ENCODE measurements around the gene CXorf66. TPM values are rescaled to one million over a fixed set of nuclear protein-coding genes. Genes with fewer than 3 reads are reported as not detected.

The CXorf66 gene
- total RNA-seq, 4 donors from 2014 or later = not detected

DNA sequence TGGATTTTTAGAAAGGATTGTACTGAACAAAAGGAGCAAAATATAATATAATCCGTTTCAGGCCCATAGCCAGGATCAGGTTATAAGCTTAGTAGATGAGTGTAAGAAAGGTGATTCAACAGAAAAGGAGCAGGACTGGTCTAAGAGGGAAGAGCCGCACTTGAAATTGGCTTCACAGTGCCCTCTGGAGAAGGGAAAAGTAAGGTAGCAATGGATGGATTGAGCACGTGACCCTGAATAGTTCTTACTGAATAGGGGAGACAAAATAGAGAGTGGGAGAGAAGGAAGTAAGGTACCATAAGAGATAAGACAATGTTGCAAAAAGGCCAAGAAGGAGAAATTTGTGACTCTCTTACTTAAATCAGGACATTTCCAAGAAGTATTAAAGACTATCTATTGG, 15.6 kb downstream of the CXorf66 start:
- H3K27me3 ChIP-seq = no peaks in the 10 kb centered on the region
- no peak for DNase-seq
- WGBS, 2 donors = 57 to 75% methylated on average over 3 of the region's 3 CpGs

GRCh38 chrX:139945075-139945474, 20.2 kb downstream of the CXorf66 start:
- H3K27me3 ChIP-seq = no peaks in the 10 kb centered on the region
- H3K36me3 ChIP-seq = no peaks in the 10 kb centered on the region
- H3K27ac ChIP-seq = no peak overlapping the region
- WGBS, 2 donors = 93% methylated on average over 3 of the region's 3 CpGs
- H3K4me1 ChIP-seq = no peaks in the 10 kb centered on the region
- no peaks in the 10 kb centered on the region for H3K9me3 ChIP-seq
- no peak overlapping the region for H3K4me3 ChIP-seq (replicated peaks in 1 of 3)
- DNase-seq = no peak
- TF ChIP-seq, protein P1, sequence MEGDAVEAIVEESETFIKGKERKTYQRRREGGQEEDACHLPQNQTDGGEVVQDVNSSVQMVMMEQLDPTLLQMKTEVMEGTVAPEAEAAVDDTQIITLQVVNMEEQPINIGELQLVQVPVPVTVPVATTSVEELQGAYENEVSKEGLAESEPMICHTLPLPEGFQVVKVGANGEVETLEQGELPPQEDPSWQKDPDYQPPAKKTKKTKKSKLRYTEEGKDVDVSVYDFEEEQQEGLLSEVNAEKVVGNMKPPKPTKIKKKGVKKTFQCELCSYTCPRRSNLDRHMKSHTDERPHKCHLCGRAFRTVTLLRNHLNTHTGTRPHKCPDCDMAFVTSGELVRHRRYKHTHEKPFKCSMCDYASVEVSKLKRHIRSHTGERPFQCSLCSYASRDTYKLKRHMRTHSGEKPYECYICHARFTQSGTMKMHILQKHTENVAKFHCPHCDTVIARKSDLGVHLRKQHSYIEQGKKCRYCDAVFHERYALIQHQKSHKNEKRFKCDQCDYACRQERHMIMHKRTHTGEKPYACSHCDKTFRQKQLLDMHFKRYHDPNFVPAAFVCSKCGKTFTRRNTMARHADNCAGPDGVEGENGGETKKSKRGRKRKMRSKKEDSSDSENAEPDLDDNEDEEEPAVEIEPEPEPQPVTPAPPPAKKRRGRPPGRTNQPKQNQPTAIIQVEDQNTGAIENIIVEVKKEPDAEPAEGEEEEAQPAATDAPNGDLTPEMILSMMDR (IDR thresholded peaks at IDR 0.05) = no peak
- no peak for TF ChIP-seq POLR2A (IDR thresholded peaks at IDR 0.05)
- intact Hi-C loops (cut with DNase I) = no loop called here

More for the DNA sequence above, 15.6 kb downstream of the CXorf66 start:
- H3K4me3 ChIP-seq (replicated peaks in 1 of 3) = no peak overlapping the region
- intact Hi-C loops (cut with DNase I) = no loop called here
- H3K36me3 ChIP-seq = no peaks in the 10 kb centered on the region
- H3K4me1 ChIP-seq = no peaks in the 10 kb centered on the region
- H3K27ac ChIP-seq = no peak overlapping the region
- TF ChIP-seq POLR2A (IDR thresholded peaks at IDR 0.05) = no peak
- TF ChIP-seq, protein P1 (IDR thresholded peaks at IDR 0.05) = no peak
- H3K9me3 ChIP-seq = no peaks in the 10 kb centered on the region

DNA sequence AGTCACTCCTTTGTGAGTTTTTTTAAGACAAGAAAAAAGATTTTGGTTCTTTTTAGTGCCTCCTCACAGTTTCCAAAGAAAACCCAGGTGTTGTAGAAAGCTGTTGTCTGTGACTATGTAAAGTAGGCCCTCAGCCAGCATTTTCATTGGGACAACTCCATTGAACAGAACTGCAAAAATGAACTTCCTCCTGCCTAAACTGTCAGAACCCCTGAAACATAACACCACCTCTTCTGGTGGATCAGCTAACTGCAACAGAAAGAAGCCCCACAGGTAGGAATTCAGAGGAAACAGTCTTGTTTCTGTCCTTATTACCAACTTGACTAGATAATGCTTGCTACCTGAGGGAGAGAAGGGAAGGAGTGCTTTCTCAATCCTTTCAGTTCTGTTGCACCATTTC, 29.1 kb downstream of the CXorf66 start:
- H3K27ac ChIP-seq = no peak overlapping the region
- peaks cover 0 to 4% of the 10 kb centered on the region in 2 donors for H3K4me1 ChIP-seq
- H3K27me3 ChIP-seq = no peaks in the 10 kb centered on the region
- DNase-seq = no peak
- H3K9me3 ChIP-seq = no peaks in the 10 kb centered on the region
- no peaks in the 10 kb centered on the region for H3K36me3 ChIP-seq
- intact Hi-C loops (cut with DNase I) = no loop called here
- no peak overlapping the region for H3K4me3 ChIP-seq (replicated peaks in 1 of 3)
- no peak for TF ChIP-seq POLR2A (IDR thresholded peaks at IDR 0.05)
- TF ChIP-seq, protein P1 (IDR thresholded peaks at IDR 0.05) = no peak

GRCh38 chrX:139933904-139934303, 31.4 kb downstream of the CXorf66 start:
- TF ChIP-seq POLR2A (IDR thresholded peaks at IDR 0.05) = no peak
- TF ChIP-seq, protein P1 (IDR thresholded peaks at IDR 0.05) = no peak
- Histone ChIP-seq H3K27me3 (no peaks in the 10 kb centered on the region), H3K9me3 (no peaks in the 10 kb centered on the region), H3K36me3 (no peaks in the 10 kb centered on the region), H3K27ac (peak overlapping the region; percentile 93 to 97 (median 97)), H3K4me3 (replicated peaks in 1 of 3) (peak overlapping the region in 1 of 3 donors; percentile 63), H3K4me1 (peaks cover 0 to 4% of the 10 kb centered on the region in 2 donors)
- 81% methylated on average over 15 of the region's 15 CpGs for WGBS, 2 donors
- no peak for DNase-seq
- intact Hi-C loops (cut with DNase I) = no loop called here

GRCh38 chrX:139932901-139933796, 32.2 kb downstream of the CXorf66 start, which contains the start of gene ATP11C:
Gene ATP11C, minus strand, starts transcription at chrX:139933053. Its CDS starts 1,011 bp downstream, at chrX:139932042.
- 1% methylated on average over 16 to 43 of the region's 52 CpGs for WGBS, 2 donors
- intact Hi-C loops (cut with DNase I) = no loop called here

More at GRCh38 chrX:139932901-139933796, 32.2 kb downstream of the CXorf66 start, which contains the start of gene ATP11C:
- peak; percentile 74 to 77 for DNase-seq
- H3K9me3 ChIP-seq = no peaks in the 10 kb centered on the region
- TF ChIP-seq, protein P1 (IDR thresholded peaks at IDR 0.05) = no peak
- peak in 1 of 2 donors; percentile 73 for TF ChIP-seq POLR2A (IDR thresholded peaks at IDR 0.05)
- H3K27me3 ChIP-seq = no peaks in the 10 kb centered on the region
- H3K27ac ChIP-seq = peak within 1 kb of the TSS; percentile 93 to 97 (median 97)
- H3K4me1 ChIP-seq = peaks cover 0 to 4% of the 10 kb centered on the region in 2 donors
- peak within 1 kb of the TSS; percentile 9 to 63 (median 53) for H3K4me3 ChIP-seq (replicated peaks in 1 of 3)
- no peaks in the 10 kb centered on the region for H3K36me3 ChIP-seq
